GM19372 (cell line): ENCODE measurements around the gene ALDH1L1.

ENCODE experiments used
- ATAC-seq: cut with Tn5 transposase; IDR thresholded peaks from one replicate; pipeline ENCODE4 v1.9.1; 2021; ENCODE audit warnings: mild to moderate bottlenecking, low read depth, moderate library complexity; ENCODE audit not compliant: unreplicated experiment

Gene ALDH1L1

GRCh38 chr3:126135406-126136076 is 44.8 kb downstream of the ALDH1L1 start:
- no peak for ATAC-seq

DNA sequence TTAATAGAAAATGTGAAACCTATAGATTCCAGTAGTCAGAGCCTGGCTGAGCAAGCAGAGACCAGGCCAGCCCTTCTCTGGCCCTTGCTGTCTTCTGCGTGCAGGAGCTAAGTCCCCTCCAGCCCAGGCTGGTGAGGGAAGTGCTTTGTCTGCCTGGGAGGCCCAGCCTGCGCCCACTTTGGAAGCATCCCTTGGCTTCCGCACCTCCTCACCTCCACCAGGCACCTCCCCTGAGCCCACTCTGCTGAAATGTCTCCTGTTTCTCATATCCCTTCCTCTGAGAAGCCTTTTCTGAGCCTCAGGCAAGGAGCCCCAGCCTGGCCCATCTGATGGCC is 45.3 kb downstream of the ALDH1L1 start:
- no peak for ATAC-seq

GRCh38 chr3:126134219-126134975 is 46.0 kb downstream of the ALDH1L1 start:
- no peak for ATAC-seq

DNA sequence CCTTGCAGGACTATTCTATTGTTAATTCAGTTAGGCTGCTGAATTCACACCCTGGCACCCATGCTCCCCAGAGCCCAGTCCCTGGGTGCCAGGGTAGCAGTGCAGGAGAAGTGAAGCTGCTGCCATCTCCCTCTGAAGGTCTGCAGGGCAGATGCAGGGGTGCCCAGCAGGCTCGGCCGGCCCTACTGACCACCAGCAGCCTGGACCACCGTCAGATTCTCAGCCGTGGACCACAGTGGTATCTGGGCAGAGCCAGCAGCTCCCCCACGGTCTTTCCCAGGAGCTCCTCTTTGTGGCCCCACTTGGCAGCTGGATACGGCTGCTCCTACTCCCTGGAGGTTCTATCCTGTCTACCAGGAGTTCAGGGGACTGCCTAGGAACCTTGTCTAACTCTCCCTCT is 46.8 kb downstream of the ALDH1L1 start:
- no peak for ATAC-seq

- no peak for ATAC-seq
Observed at GRCh38 chr3:126132751-126133511, 47.5 kb downstream of the ALDH1L1 start.

DNA sequence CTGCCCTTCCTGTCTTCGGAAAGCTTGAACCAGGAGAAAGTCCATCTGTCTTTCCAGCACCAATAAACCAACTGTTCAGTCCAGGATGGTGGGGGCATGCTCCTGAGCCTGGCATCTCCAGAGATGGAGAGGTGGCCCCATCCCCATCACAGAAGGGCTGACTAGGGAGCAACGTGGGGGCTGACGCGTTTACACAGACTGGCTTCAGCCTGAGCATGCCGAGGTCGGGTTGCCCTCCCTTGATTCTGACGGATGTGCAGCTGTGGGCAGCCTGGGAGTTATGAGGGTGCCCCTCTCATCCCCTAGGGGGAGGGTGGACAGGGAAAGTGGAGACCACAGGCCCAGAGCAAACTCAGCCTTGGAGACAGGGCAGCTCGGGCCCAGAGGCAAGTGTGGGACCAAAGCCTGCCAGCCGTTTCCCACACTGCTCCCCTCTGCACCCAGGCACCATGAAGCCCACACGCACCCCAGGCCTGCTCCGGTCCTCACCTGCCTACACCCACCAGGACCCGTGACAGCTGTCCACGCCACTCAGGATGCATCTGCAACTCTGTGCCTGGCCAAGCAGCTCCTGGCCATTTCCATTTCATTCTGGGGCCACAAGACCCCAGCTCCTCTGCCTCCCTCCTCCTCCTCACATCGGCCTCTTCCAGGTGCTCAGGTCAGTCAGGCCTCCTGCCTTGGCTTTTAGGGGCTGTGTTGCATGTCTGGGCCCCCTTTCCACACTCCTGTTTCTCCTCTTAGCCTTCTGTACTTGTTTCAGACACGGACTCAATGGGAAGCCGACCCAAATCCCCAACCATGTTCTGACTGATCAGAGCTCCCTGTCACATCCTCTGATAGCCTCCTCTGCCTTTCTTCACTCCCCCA is 48.3 kb downstream of the ALDH1L1 start:
- ATAC-seq = no peak

DNA sequence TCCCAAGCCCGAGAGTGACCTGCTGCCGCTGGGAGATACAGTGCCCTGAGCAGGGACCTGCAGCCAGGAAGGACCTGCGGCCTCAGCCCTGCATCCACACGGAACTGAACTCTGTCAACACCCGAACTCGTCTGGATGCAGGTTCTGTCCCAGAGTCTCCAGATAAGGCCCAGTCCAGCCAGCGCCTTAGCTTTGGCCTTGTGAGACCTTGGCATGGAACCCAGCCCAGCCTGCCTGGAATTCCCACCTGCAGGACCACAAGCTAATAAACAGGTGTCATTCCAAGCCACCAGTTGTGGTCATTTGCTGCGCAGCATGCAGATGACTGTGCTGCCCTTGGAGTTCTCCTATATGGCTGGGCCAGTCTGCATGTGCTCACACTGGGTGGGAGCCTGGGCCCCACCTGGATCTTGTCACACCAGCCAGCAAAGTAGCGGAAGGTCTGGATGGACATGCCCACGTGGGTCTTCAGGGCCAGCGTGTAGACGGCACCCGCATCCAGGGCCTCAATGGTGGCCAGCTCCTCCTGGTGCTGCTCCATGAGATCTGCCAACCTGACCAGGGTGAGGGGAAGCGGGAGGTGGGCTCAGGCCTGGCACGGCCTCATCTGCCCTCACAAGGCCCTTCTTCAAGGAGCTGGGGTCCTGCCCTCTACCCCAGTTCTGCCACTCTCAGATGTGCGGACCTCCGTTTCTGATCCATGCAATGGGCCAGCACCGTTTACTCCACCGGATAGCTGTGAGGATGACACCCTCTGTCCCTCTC is 49.2 kb downstream of the ALDH1L1 start:
- no peak for ATAC-seq

- no peak for ATAC-seq
Observed at GRCh38 chr3:126130081-126130855, 50.1 kb downstream of the ALDH1L1 start.

- ATAC-seq = no peak
Observed at GRCh38 chr3:126129398-126129891, 50.9 kb downstream of the ALDH1L1 start.

DNA sequence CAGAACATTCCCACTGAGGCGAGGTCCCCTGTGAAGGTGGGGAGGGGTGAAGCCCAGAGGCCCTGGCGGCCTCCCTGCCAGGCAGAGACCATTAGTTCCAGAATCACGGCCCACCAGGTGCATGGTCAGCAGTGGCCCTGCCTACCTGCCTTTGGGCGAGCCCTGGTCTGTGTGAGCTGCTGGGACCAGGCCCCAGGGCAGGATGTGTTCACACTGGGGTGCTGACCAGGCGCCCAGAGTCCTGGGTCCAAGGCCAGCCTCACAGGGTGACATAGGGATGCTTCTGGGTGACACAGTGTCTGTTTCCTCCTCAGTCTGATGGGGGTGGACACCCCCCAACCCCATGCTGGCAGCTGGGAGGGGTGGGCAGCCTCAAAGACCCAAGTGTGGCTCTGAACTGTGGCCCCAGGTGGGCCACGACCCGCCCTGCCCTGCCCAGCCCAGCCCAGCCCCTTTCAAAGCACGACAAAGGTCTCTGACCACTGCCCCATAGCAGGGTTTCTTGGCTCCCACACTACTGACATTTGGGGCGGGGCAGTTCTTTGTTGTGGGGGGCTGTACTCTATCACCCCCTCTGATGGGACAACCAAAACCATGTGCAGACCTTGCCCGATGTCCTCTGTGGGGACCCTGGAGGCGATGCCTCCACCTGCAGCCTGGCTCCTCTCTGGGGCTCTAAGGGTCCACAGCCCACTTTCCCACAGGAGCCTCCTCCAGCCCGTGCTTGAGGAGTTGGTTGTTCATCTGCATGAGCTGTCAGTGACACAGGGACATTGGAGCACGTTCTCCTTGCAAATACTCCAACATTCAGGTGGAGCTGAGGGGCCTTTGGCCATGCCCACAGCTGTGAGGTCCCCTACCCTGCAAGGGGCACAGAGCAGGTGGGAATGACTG is 51.6 kb downstream of the ALDH1L1 start:
- no peak for ATAC-seq

DNA sequence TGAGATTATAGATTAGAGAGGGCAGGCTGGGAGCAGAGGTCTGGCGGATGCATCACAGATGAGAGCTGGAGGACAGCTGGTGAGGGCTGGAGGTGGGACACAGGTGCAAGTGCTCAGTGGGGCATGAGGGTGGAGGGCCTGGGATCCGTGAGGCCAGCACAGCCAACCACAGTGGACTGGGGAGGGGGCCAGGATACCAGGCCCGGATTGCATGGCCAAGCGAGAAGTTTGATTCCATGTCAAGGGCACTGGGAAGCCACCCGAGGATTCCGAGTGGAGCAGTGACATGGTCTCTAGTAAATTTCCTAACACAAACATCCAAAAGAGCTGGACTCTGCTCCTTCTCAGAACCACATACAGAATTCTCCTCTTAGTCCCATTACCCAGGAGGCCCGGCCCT is 52.5 kb downstream of the ALDH1L1 start:
- no peak for ATAC-seq

DNA sequence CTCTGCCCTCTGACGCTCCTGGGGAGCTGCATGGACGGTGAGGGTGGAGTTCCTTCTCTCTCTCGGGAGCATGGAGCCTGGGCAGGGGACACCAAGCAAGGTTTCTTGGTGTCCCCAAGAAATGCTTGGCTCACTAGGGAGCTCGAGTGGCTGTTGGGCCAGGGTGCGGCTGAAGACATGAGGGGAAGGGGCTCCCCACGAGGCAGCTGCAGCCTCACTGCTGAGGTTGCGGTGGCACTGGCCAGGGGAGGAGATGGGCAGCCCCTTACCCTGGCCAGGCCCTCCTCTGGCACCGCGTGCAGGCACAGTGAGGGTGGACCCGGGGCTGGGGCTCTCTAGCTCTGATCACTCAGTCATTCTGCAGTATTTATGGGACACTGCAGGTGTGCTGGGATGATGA is 52.9 kb downstream of the ALDH1L1 start:
- no peak for ATAC-seq

- ATAC-seq = no peak
Observed at GRCh38 chr3:126126811-126127431, 53.5 kb downstream of the ALDH1L1 start.

- ATAC-seq = no peak
Observed at GRCh38 chr3:126126286-126126685, 54.1 kb downstream of the ALDH1L1 start.

GRCh38 chr3:126125781-126126251 is 54.6 kb downstream of the ALDH1L1 start:
- no peak for ATAC-seq

DNA sequence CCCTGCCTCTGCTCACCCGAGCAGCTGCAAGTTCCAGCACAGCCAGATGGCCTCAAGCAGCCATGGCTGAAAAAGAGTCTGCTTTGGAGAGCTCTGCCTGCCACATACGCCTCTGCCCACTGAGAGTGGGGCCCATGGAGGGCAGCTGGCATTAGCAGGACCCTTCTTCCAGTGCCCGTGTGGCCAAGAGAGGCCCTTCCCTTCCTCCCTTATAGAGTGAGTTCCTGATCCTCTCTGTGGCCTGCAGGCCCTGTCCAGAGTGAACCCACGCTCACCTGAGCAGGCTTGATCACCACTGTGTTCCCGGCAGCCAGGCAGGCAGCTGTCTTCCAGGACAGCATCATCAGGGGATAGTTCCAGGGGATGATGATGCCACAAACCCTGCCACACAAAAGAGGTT is 55.0 kb downstream of the ALDH1L1 start:
- no peak for ATAC-seq

- ATAC-seq = no peak
Observed at GRCh38 chr3:126124896-126125295, 55.5 kb downstream of the ALDH1L1 start.
